Body of pancreas (tissue), 4 donors: ENCODE data around the gene SNX13. TPM values are rescaled to one million over a fixed set of nuclear protein-coding genes. Genes with fewer than 3 reads are reported as not detected.
A peak's percentile ranks its signal among the peaks of the same experiment; 100 is the strongest.

Source experiments
- ATAC-seq: fragments of 150-250 bp; one replicate; pipeline ENCODE4 v1.9.1; 2016
- DNase-seq, 4 donors: peaks; one replicate each; pipeline ENCODE4 v3.0.0-alpha.2; 2019
- H3K27ac ChIP-seq, 4 donors: fragments of 200-600 bp; sonication (generic); 1 replicate in 3 of 4; 2 replicates in 1 of 4; pipeline versions ENCODE4 v1.5.1 to v1.6.1; 2016 to 2019; ENCODE audit warnings: mild to moderate bottlenecking in 1 of 4, mixed read lengths in 1 of 4, moderate library complexity in 1 of 4
- H3K27me3 ChIP-seq, 2 donors: fragments of 200-600 bp; sonication (generic); one replicate each; pipeline ENCODE4 v1.6.0; 2016; ENCODE audit warnings: mild to moderate bottlenecking in 1 of 2
- H3K36me3 ChIP-seq, 2 donors: fragments of 200-600 bp; sonication (generic); replicated peaks in 1 of 2; 2 replicates each; pipeline ENCODE4 v1.5.1; 2016; ENCODE audit warnings: low read depth in 2 of 2; ENCODE audit not compliant: insufficient read depth in 1 of 2
- H3K4me1 ChIP-seq: fragments of 200-600 bp; sonication (generic); one replicate; pipeline ENCODE4 v1.6.0; 2016
- H3K4me3 ChIP-seq, 2 donors: fragments of 200-600 bp; sonication (generic); 1 replicate in 1 of 2; 2 replicates in 1 of 2; pipeline ENCODE4 v1.5.1; 2016 to 2019
- H3K9me3 ChIP-seq, 3 donors: fragments of 200-600 bp; sonication (generic); 1 replicate in 2 of 3; 2 replicates in 1 of 3; pipeline ENCODE4 v1.5.1; 2016
- CTCF ChIP-seq, 7 experiments: fragments of 450-650 bp in 4 of 7; fragments of 200-600 bp in 3 of 7; sonication (generic) in 3 of 7; IDR thresholded peaks; one replicate each; pipeline ENCODE4 v1.5.1; 2016 to 2019; ENCODE audit warnings: antibody characterized with exemption in 7 of 7
- POLR2A ChIP-seq, 3 donors: fragments of 450-650 bp; IDR thresholded peaks; one replicate each; pipeline ENCODE4 v1.6.1; 2016; ENCODE audit warnings: antibody characterized with exemption in 3 of 3, mild to moderate bottlenecking in 2 of 3
- WGBS, 2 donors: methylation state at CpG; one replicate each; pipeline ENCODE4 v1.1.5; 2017; 5-methylcytosine and 5-hydroxymethylcytosine counted together
- intact Hi-C: fragments of 100-400 bp; cut with DNase I; formaldehyde crosslinking; loops from one replicate; pipeline ENCODE4 v1.15.1; 2023
- total RNA-seq, 2 donors: library from RNA; depleted of rRNA; stranded (reverse); fragments of >200 nt; gene quantifications; one replicate each; pipeline ENCODE4 v1.1.0, GENCODE V29; 2016

Gene SNX13
- total RNA-seq, 2 donors from 2014 or later = 23.1 to 61.0 TPM

- Histone ChIP-seq H3K27ac (no peak overlapping the region), H3K36me3 (no peaks in the 10 kb centered on the region), H3K9me3 (no peaks in the 10 kb centered on the region), H3K4me3 (no peak overlapping the region), H3K27me3 (no peaks in the 10 kb centered on the region), H3K4me1 (no peaks in the 10 kb centered on the region)
- no peak for ATAC-seq
- TF ChIP-seq POLR2A (IDR thresholded peaks at IDR 0.05) (no peak), CTCF (IDR thresholded peaks at IDR 0.05) (no peak)
- intact Hi-C loops = no loop called here
- peak in 1 of 4 donors; percentile 39 for DNase-seq
- 13 to 26% methylated on average over 4 of the region's 4 CpGs for WGBS, 2 donors
Observed at GRCh38 chr7:17772581-17773288, 167.6 kb downstream of the SNX13 start.

GRCh38 chr7:17771901-17772408 lies 168.3 kb downstream of the SNX13 start:
- H3K27ac ChIP-seq = no peak overlapping the region
- no peak for DNase-seq
- no peaks in the 10 kb centered on the region for H3K9me3 ChIP-seq
- no peaks in the 10 kb centered on the region for H3K4me1 ChIP-seq
- no peak for ATAC-seq
- TF ChIP-seq POLR2A (IDR thresholded peaks at IDR 0.05) = no peak
- no peak for TF ChIP-seq CTCF (IDR thresholded peaks at IDR 0.05)
- no peaks in the 10 kb centered on the region for H3K27me3 ChIP-seq
- H3K4me3 ChIP-seq = no peak overlapping the region
- intact Hi-C loops = no loop called here
- H3K36me3 ChIP-seq = no peaks in the 10 kb centered on the region
- 67 to 70% methylated on average over 3 of the region's 3 CpGs for WGBS, 2 donors

DNA sequence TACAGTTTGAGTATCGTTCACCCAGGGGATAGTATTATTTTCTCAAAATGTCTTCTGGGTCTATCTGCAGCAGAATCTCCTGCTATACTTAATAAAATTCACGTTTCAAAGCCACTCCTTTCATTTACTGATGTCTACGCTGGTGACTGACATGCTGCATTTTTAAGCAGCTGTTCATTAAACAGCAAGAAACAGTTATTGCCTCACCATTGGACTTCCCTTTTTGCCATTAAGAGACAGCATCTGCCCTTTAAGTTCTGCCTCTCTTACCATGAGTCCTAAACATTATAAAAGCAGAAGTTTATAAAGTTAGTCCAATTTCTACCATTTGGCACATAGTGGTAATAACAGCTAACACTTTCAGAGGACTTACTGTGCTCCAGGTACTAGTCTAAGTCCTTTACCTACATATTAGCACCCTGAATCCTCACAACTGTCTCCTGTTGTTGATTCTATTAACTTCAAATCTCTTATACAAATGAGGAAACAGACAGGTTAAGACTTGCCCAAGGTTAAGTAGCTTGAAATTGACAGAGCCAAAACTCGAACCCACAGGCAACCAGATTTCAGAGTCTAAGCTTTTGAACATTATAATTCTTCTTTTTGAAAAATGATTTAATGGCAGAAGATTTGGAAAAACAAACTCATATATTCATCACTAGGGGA lies 169.5 kb downstream of the SNX13 start:
- no peaks in the 10 kb centered on the region for H3K4me1 ChIP-seq
- ATAC-seq = no peak
- 44% methylated on average over 4 of the region's 4 CpGs for whole genome bisulfite sequencing, 2 donors
- no peak for DNase-seq
- H3K4me3 ChIP-seq = no peak overlapping the region
- intact Hi-C loops = no loop called here
- no peaks in the 10 kb centered on the region for H3K36me3 ChIP-seq
- no peaks in the 10 kb centered on the region for H3K9me3 ChIP-seq
- H3K27me3 ChIP-seq = no peaks in the 10 kb centered on the region
- TF ChIP-seq CTCF (IDR thresholded peaks at IDR 0.05) = no peak
- TF ChIP-seq POLR2A (IDR thresholded peaks at IDR 0.05) = no peak
- no peak overlapping the region for H3K27ac ChIP-seq

DNA sequence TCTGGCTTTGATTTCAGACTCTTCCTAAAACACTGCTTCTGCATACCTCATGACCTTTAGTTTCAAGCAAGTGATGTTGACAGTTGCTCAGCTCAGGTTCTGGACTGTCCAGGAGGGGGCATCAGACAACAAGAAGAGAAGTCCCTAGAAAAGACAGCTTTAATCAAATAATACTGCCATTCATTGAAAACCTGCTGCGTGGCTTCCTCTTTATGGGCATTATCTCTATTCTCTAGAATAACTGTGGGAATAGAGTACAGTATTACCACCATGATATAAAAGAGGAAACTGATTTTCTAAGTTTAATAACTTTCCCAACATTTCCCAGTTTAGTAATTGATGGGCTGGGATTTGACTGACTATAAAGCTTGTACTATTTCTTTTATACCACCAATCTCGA lies 170.4 kb downstream of the SNX13 start:
- peak; percentile 49 to 72 (median 66) for DNase-seq
- 10 to 12% methylated on average over 2 of the region's 2 CpGs for WGBS, 2 donors
- no peak for TF ChIP-seq POLR2A (IDR thresholded peaks at IDR 0.05)
- peak; percentile 29 to 70 (median 61) for TF ChIP-seq CTCF (IDR thresholded peaks at IDR 0.05)

More for the DNA sequence above, 170.4 kb downstream of the SNX13 start:
- Histone ChIP-seq H3K36me3 (no peaks in the 10 kb centered on the region), H3K4me3 (no peak overlapping the region), H3K9me3 (no peaks in the 10 kb centered on the region), H3K4me1 (no peaks in the 10 kb centered on the region), H3K27me3 (no peaks in the 10 kb centered on the region), H3K27ac (no peak overlapping the region)
- intact Hi-C loops = no loop called here
- ATAC-seq = peak; percentile 77
